GM19043 (cell line): Measurements from ENCODE around the gene ALOXE3.
A peak's percentile ranks its signal among the peaks of the same experiment; 100 is the strongest.

Experiments used
- ATAC-seq: cut with Tn5 transposase; IDR thresholded peaks from one replicate; pipeline ENCODE4 v1.9.1; 2021; ENCODE audit warnings: low read depth; ENCODE audit not compliant: unreplicated experiment

The ALOXE3 gene

DNA sequence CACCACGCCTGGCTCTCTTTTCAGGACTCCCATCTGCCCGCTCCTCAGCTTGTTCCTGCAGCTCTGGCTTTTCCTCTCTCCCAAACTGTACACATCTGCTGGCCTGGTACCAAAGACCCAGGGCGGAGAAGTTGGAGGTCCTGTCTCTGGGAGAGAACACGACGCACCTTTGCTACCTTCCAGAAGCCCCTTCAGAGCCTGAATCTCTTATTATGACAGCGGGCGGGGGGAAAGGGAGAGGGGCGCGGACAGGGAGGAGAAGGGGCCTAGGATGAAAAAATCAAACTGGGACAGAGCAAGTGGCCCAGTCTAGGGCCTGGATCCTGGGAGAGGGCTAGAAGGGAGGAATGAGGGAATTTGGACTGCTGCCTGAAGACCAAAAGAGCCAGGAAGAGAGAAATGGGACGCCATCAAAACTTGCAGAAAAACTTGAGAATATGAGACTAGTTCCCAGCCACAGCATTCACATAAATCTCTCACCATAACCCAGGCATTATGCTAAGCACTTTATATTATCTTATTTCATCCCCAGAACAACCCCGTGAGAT is 36.4 kb upstream of the ALOXE3 start:
- no peak for ATAC-seq

DNA sequence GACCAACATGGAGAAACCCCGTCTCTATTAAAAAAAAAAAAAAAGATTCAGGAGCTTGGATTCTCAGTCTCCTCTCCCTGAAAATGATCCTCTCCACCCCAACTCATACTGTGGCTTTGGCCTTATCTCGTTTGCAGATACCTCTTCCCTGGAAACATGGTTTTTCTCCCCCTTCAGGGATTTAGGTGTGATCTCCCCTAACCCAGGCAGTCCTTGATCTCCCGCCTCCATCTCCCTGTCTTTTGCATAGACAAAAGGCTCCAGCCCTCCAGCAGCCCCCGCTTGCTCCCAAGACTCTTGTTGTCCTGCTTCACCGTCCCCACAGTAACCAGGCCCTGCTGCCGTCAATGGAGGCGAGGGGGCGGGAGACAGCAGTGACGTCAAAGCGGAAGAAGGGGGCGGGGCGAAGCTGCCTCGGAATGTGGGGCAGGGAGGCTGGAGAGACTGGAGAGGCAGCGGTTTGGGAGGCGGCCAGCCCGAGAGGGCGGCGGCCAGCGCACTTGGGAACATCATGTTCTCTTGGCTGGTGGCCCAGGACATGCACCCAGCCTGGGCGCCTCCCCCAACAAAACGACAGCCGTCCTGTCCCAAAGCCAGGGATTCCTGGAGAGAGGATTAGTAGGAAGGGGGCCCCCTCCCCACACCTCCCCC is 35.8 kb upstream of the ALOXE3 start:
- ATAC-seq: no peak

DNA sequence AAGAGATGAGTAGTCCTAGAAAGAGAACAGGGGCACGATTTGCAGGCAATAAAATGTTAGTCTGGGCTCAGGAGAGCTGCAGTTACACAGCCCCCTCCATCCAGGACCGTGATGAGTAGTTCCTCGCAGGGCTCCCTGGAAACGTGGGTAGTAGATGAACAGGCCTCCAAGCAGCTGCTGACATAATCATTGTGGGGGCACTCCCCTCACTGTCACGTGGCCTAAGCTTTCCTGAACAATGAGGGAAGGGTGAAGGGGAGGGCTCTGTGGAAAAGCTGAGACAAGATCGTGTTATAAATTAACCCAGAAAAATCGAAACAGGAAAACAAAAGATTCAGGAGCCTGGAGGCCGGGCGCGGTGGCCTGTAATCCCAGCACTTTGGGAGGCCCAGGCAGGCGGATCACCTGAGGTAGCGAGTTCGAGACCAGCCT is 35.2 kb upstream of the ALOXE3 start:
- ATAC-seq: no peak

DNA sequence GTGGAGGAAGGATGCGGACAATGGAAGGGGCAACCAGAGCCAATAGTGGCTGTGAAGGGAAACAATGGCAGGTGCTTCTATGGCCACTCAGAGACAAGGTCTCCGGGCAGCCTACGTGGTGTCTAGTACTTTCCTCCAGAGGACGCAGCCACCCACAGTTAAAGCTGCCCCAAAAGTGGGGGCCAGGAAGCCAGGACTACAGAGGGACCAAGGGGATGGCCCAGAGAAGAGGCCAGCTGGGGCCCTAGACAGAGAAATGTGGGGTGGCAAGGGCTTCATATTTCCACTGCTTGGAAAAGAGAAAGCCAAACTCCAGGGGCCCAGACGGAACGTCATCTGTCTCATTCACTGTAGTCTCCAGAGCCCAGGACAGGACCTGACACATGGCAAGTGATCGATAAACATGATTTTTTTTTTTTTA is 34.7 kb upstream of the ALOXE3 start:
- no peak for ATAC-seq

DNA sequence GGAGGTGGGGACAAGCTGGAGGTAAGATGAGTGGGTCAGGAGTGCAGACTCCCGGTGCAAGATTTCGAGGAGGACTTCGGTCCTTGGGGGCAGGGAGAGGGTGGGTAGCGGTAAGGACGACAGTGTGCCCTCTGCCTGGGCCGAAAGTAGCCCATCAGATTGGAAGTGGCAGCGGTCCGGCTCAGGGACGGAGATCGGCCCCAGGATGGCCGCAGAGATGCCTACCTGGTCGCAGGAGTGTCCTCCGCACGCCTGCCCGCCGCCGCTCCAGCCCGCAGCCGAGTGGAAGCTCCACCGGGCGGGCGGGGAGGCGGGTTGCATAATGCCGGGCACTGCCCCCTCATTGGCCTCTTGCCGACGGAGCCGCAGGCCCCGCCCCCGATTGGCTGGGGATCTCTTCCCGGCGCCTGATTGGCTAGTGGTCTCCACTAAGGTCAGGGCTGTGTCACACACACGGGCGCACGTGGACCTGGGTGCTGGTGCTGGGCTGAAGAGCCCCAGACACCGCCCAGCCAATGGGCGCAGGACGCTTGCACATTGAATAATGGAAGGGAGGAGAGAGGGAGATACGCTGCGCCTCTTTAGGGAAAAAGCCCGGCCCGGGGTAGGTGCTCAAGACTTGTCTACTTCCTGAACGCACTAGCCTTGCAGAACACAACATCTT is 33.9 kb upstream of the ALOXE3 start, which contains the start of gene PER1:
Gene PER1 (minus strand): TSS at position 293 of the 664 bp plus-strand sequence. CDS start 1,698 bp downstream, outside the sequence.
- no peak for ATAC-seq

DNA sequence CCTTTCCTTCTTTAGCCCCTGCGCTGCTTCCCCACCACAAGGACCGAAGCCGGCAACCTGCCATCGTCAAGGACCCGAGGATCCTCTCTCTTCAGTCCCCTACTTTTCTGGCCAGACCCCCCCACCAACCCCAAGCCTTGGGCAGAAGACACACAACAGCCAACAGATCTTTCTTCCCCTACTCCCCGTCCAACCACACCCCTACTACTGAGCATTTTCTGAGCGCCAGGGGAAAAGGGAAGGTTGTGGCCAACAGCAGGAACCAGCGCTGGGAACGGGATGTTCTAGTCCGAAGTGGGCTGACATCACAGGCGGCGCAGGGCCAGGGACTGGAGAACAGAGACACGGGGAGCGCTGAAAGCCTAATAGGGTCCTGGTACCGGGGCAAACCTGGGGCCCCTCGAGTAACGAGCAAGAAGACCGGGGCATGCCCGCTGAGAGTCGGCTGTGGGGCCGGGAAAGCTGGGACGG is 33.4 kb upstream of the ALOXE3 start:
- no peak for ATAC-seq

DNA sequence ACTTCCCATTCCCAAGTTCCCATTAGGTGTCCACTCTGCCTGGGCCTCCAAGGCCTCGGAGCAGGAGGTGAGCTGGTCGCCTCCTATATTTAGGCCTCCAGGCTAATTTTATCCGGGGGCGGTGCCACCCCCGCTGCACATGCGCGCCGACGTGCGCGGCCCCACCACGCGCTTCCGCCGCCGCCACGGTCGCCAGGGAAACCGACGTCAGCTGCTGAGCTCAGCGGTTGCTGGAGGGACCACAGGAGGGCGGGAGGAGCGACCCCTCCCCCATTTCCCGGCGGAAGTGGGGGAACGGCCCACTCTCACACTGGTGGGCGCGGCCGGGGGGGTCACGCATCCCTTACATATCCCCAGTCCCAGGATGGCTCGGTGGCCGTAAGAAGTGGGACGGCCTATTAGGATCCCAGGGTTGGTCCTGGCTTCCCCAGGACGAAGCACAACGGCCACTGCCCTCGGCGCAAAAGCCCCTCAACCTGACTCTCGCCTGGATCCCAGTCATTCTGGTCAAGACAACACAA is 32.9 kb upstream of the ALOXE3 start:
- ATAC-seq: peak; percentile 47

DNA sequence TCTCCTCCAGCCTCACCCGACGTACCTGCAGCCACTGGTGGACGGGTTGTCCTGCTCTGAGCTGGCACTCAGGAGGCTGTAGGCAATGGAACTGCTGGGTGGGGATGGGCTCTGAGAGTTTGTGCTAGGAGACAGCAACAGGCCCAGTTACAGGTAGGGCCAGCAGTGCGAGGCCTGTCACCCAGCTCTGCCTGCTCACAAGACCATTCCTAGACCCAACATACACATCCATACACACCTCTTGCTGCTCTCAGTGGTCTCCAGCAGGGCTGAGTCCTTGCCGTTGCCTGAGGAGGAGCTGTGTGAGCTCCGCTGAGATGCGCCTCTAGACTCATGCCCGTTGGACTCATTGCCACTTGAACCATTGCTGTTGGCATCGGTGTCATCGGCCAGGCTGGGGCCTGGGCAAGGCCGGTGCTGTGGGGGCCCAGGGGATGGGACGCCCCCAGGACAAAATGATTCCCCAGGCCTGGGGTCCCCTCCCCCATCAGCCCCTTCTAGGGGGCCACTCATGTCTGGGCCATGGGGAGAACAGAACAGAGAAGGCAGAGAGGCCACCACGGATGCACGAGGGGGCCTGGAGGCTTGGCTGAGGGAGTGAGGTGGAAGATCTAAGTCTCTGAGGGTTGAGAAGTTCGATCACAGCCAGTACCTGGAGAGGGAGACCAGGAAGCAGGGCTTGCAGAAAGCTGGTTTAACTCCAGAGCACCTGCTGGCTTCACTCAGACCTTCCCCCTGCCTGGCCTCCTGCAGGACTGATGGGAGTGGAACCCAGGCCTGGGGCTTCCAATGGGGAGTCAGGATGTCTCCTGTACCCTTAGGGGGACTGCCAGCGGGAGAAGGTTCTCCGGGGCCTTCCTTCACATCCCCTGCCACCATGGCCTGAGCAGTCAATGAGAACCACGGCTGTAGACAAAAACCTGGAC is 32.1 kb upstream of the ALOXE3 start:
- ATAC-seq: no peak

DNA sequence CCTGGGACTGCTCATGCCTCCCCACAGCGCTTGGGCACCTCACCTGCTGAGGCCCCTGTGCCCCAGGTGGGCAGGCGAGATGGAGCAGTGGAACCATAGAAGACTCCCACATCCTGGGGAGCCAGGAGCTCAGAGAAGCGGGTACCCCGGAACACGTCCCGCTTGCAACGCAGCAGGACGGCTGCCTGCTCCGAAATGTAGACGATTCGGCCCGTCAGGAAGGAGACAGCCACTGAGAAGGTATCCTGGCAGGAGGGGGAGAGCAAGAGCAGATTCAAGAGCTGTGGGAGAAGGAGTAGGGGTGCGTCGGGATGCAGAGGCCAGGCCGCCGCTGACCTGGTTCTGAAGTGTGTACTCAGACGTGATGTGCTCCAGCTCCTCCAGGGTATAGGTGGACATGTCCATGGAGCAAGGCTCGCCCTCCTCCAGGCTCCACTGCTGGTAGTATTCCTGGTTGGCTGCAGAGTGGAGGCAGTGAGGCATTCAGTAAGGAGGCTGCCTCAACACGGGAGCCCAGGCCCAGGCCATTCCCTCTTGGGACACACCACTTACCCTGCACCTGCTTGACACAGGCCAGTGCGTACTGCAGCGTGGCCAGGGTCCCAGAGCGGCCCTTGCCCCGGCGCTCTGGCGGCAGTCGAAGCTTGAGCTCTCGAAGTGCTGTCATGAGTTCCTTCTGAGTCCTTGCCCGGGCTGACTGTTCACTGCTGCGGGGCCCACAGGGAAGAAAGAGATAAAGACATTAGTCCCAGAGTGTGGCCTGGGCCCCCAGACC is 31.3 kb upstream of the ALOXE3 start:
- no peak for ATAC-seq

DNA sequence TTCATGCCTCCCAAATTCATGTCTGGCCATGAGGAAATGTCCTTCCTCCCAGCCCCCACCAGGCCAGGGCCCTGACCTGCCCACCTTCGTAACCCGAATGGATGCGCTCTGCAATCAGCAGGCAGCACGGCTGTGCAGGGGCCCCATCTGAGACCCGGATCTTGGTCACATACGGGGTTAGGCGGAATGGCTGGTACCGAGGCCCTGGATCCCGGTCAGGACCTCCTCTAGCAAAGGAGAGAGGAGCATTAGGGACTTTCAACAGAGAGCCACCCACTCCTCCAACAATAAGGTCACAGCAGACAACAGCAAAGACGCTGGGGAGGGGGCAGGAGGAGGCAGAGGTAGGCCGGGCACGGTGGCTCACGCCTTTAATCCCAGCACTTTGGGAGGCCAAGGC is 30.2 kb upstream of the ALOXE3 start:
- no peak for ATAC-seq

DNA sequence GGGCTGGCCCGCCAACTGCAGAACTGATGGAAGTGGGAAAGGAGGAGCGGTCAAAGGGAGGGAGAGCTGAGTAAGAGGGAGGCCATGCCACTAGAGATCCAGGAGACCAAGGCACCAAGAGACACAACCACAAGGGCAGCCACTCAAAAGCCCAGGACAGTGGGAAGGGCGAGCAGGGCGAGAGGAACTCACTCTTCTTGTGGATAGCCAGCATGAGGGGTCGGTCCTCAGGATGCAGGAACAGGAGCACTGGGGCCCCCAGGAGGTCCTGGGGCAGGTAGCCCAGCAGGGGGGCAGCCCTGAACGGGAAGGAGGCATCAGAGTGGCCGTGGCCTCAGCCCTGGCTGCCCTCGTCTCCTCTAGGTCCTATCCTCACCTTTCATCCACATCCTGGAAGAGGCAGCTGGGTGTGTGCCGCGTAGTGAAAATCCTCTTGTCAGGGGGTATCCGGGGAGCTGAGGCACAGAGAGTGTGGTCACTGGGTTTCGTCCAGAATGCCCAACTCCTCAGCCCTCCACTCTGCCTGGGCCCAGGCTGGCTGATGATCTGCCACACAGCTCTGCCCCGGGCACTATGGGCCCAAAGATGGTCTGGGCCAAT is 29.6 kb upstream of the ALOXE3 start:
- no peak for ATAC-seq

DNA sequence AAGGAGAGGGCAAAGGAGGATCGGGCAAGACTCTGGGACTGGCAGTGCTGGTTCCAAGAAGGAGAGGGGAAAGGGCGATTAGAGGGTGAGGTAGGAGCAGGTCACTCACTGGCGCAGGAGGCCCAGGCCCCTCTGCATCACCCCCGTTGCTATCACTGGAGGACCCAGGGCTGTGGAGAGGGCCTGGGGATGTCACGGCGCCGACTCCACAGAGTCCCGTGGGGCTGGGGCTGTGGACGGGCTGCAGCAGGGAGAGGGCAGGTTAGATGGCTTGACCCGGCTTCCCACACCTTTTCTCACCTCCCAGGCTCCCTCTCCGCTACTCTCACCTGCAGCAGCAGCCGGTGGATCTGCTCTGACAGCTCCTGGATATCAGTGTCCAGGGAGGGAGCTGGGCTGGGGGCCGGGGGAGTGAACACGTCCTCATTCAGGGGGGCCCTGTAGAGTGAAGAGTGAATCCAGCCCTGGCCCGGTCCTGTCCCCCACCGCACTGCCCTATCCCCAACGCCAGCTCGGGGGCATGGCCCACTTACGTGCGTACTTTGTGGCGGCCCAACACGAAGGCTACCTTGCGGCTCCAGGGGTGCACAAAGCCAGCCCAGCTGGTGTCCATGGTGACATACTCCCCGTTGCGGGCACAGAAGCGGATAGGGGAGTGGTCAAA is 29.0 kb upstream of the ALOXE3 start:
- ATAC-seq: no peak

DNA sequence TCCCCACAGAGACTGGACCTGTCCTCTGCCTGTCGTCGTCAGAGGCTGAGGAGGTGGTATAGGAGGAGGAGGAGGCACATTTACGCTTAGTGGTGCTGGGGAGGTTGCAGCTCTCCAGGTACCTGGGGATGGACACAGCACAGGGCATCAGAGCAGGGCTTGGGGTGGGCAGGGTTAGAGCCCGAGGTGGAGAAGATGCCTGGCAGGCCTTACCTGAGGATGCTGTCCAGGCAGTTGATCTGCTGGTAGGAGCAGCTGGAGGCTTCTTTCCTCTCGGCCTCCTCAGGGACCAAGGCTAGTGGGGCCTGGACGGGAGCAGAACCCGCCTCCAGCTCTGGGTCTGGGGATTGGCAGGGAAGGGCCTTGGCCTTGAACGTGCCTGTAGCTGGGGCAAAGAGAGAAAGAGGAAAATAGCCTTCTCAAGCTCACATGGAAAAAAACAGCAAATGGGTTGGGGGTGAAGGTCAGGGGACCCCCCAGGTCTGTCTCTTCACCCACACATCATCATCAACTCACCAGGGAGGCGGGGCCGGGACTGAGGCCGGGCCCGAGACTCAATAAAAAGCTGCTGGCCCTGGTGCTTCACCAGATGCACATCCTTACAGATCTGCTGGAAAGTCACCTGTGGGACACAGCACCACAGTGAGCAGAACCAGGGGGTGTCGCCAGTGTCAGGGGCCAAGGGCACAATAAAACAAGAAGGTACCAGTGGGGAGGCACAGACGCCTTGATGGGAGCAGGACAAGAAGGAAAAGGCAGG is 28.2 kb upstream of the ALOXE3 start:
- no peak for ATAC-seq

DNA sequence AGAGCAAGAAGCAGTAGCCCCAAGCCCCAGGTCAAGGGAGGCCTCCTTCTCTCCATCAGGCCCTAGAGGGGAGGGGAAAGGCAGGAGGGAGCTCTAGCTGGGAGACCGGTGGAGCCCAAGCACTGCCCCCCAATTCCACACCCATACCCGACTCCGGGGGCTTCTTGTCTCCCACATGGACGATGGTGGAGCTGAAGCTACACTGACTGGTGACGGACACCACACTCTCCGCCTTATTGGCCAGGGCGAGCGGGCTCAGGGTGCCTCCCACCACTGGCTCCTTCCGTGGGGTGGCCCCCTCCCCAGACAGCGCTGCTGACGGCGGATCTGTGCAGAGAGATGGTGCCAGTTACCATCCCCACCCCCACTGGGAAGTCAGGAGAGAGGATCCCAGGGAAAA is 27.5 kb upstream of the ALOXE3 start:
- ATAC-seq: no peak

DNA sequence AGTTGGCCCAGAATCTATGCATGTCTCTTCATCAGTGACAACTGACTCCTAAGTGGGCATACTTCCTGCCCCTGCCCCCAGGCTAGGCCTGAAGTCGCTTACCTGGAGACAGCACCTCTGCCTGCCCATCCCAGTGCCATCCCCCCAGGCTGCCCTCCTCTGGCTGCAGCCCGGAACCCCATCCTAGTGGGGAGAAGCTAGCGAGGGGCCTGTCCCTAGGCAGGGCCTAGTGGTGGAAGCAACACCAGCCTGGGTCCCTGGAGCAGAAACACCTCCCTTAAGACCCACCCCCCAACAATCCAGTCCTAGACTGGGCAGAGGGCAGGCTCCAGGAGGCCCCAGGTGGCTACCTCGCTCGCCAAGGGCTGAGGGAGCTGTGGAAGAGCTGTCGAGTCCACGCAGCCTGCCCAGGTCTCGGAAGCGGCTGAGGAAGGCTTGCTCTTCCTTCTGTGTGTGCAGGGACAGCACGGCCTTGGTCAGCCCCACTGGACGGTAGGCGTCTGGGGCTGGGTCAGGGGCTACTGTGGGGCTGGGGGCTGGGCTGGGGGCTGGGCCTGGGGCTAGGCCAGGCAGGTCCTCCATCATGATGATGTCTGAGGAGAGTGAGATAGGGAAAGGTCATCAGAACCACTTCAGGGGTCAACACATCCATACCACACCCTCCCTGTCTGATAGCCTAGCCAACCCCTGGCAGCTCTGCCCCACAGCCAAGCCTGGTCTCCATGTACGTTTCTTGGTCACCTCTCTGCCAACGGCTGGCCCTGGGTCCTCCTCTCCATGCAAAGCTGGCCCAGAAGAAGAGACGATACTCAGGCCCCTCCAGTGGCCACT is 26.3 kb upstream of the ALOXE3 start:
- ATAC-seq: no peak

DNA sequence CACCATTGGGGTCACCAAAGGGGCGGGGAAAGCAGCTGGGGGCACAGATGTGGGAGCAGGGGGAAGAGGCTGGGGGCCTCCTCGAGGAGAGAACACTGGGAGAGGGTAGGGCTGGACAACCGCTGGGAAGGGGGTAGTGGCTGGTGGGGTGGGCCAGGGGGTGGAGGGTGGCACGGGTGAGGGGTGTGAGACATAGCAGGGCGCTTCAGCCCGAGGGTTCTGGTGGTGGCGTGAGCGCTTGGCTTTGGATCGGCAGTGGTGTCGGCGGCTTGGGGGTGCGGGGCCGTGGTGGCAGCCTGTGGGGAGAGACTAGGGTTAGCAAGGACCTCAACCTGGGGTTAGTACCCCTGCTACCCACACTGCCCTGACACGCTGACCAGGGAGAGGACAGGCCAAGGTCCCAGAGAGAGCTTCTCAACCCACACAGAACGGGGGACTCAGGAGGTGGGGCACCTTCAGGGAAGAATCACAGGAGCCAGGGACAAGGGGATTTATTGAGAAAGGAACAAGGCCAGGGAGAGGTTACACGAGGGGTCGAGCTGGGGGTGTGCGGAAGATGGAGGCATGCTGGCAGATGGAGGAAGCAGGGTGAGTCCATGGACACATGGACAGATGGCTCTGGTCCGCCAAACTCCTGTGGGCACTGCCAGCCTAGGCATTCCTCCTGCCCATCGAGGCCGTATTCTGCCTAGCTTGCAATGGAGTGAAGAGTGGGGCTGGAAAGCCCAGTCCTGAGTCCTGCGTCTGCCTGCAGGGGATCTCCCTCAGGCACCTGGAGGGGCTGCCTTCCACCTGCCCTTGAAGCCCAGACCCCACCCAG is 25.5 kb upstream of the ALOXE3 start:
- ATAC-seq: no peak
